IMR-90 (cell line): ENCODE data around the gene FATE1.

ENCODE experiments used
- CEBPB ChIP-seq: IDR thresholded peaks from 2 replicates; pipeline ENCODE4 v1.6.1; 2012; ENCODE audit warnings: low read depth, low read length, improper control_type of control experiment
- CTCF ChIP-seq: conservative IDR thresholded peaks from 2 replicates; pipeline ENCODE4 v1.5.1; 2012; ENCODE audit warnings: mild to moderate bottlenecking, low read depth, low read length, improper control_type of control experiment
- POLR2A ChIP-seq: IDR thresholded peaks from 2 replicates; pipeline ENCODE4 v1.6.1; 2012; ENCODE audit warnings: mild to moderate bottlenecking, low read depth, low read length
- RFX5 ChIP-seq: IDR thresholded peaks from 2 replicates; pipeline ENCODE4 v1.8.0; 2012; ENCODE audit warnings: low read depth, mild to moderate bottlenecking, low read length, moderate library complexity

DNA sequence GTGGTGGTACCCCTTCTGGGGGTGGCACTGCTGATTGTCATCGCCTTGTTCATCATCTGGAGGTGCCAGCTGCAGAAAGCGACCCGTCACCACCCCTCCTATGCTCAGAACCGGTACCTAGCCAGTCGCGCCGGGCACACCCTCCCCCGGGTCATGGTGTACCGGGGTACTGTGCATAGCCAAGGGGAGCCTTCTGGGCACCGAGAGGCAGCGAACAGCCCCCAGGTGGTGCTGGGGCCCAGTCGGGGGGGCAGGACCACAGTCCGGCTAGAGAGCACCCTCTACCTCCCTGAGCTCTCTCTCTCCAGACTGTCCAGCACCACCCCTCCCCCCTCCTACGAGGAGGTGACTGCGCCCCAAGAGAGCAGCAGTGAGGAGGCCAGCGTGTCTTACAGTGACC lies 15.3 kb upstream of the FATE1 start:
- TF ChIP-seq CEBPB: no peak
- TF ChIP-seq CTCF: no peak
- TF ChIP-seq RFX5: no peak
- TF ChIP-seq POLR2A: no peak
